ENCODE data around the gene ZNF791.

Gene ZNF791

GRCh38 chr19:12623361-12624031 lies 12.8 kb downstream of the ZNF791 start:
- Histone ChIP-seq H3K36me3 (peaks cover 52 to 56% (median 54%) of the 10 kb centered on the region in 3 donors), H3K27me3 (no peaks in the 10 kb centered on the region), H3K27ac (no peak overlapping the region), H3K4me3 (no peak overlapping the region), H3K9me3 (peaks cover 0 to 11% (median 6%) of the 10 kb centered on the region in 3 donors), H3K4me1 (peaks cover 0 to 27% (median 8%) of the 10 kb centered on the region in 4 donors)
- TF ChIP-seq CTCF (IDR thresholded peaks at IDR 0.05): no peak
- intact Hi-C loops (cut with DNase I; ENCODE audit: low total_unique reads): no loop called here
- DNase-seq: no peak

GRCh38 chr19:12626958-12627357 lies 16.2 kb downstream of the ZNF791 start:
- DNase-seq: no peak
- H3K27me3 ChIP-seq: no peaks in the 10 kb centered on the region
- no peak overlapping the region for H3K4me3 ChIP-seq
- H3K36me3 ChIP-seq: peaks cover 80 to 85% (median 81%) of the 10 kb centered on the region in 3 donors
- H3K27ac ChIP-seq: no peak overlapping the region
- TF ChIP-seq CTCF (IDR thresholded peaks at IDR 0.05): no peak
- peaks cover 0 to 13% (median 2%) of the 10 kb centered on the region in 4 donors for H3K4me1 ChIP-seq
- intact Hi-C loops (cut with DNase I; ENCODE audit: low total_unique reads): no loop called here
- peaks cover 0 to 11% (median 6%) of the 10 kb centered on the region in 3 donors for H3K9me3 ChIP-seq

GRCh38 chr19:12628040-12629022 lies 17.6 kb downstream of the ZNF791 start:
- intact Hi-C loops (cut with DNase I; ENCODE audit: low total_unique reads): no loop called here
- DNase-seq: no peak
- H3K4me1 ChIP-seq: peaks cover 0 to 3% (median 0%) of the 10 kb centered on the region in 4 donors
- no peak for TF ChIP-seq CTCF (IDR thresholded peaks at IDR 0.05)
- H3K27ac ChIP-seq: no peak overlapping the region
- H3K9me3 ChIP-seq: peaks cover 0 to 11% (median 6%) of the 10 kb centered on the region in 3 donors
- no peaks in the 10 kb centered on the region for H3K27me3 ChIP-seq
- peaks cover 81 to 97% (median 88%) of the 10 kb centered on the region in 3 donors for H3K36me3 ChIP-seq
- no peak overlapping the region for H3K4me3 ChIP-seq

- Histone ChIP-seq H3K27ac (no peak overlapping the region), H3K36me3 (peaks cover 75 to 91% (median 79%) of the 10 kb centered on the region in 3 donors), H3K27me3 (no peaks in the 10 kb centered on the region), H3K4me1 (no peaks in the 10 kb centered on the region), H3K4me3 (no peak overlapping the region), H3K9me3 (peaks cover 0 to 11% (median 6%) of the 10 kb centered on the region in 3 donors)
- no peak for DNase-seq
- intact Hi-C loops (cut with DNase I; ENCODE audit: low total_unique reads): no loop called here
- no peak for TF ChIP-seq CTCF (IDR thresholded peaks at IDR 0.05)
Observed at GRCh38 chr19:12629215-12629614, 18.5 kb downstream of the ZNF791 start.

- no peak for DNase-seq
- intact Hi-C loops (cut with DNase I; ENCODE audit: low total_unique reads): no loop called here
- Histone ChIP-seq H3K4me1 (peaks cover 0 to 13% (median 7%) of the 10 kb centered on the region in 4 donors), H3K9me3 (no peaks in the 10 kb centered on the region), H3K4me3 (no peak overlapping the region), H3K27me3 (no peaks in the 10 kb centered on the region), H3K36me3 (peaks cover 4 to 18% (median 11%) of the 10 kb centered on the region in 3 donors), H3K27ac (no peak overlapping the region)
- no peak for TF ChIP-seq CTCF (IDR thresholded peaks at IDR 0.05)
Observed at GRCh38 chr19:12636631-12637030, 25.9 kb downstream of the ZNF791 start.

Measured in tibial artery (tissue), 4 donors.